Measurements from ENCODE around the gene MLLT10. TPM values are rescaled to one million over a fixed set of nuclear protein-coding genes. Genes with fewer than 3 reads are reported as not detected.
"Not testable (repeated sequence)": the region's sequence is repeated elsewhere in the genome, so short reads cannot be mapped to it uniquely, and the experiment has no call there.

MLLT10 gene
- total RNA-seq, 1 donor from 2014 or later = 42.7 TPM

DNA sequence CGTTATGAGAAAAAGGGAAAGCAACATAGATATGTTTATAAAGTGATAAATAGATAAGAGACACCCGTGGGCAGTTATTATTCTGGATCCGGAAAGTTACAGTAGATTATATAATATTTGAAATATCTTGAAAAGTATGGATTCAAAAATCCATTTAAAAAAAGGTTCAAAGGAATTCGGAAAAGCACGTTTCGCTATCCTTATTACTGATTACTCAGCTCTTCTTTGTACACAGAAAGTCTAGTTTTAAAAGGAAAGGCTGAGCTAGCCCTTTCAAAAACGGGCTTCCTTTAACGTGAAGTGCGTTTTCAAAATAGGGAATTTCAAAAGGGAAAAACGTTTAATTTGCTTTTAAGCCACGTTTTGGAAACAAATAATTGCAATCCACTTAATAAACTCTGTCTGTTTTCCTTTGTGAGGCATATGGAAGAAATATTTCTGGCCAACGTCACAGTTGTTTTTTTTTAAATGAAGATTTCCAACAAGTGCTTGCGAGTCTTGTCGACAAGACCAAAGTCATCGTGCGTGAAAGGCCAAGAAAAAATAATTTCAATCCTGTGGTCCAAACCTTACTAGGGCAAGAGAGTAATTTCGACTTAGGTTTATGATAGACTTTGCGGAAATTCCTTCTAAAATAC lies 6.3 kb upstream of the MLLT10 start:
- peak; percentile 46 for DNase-seq (ENCODE audit: low read depth)

DNA sequence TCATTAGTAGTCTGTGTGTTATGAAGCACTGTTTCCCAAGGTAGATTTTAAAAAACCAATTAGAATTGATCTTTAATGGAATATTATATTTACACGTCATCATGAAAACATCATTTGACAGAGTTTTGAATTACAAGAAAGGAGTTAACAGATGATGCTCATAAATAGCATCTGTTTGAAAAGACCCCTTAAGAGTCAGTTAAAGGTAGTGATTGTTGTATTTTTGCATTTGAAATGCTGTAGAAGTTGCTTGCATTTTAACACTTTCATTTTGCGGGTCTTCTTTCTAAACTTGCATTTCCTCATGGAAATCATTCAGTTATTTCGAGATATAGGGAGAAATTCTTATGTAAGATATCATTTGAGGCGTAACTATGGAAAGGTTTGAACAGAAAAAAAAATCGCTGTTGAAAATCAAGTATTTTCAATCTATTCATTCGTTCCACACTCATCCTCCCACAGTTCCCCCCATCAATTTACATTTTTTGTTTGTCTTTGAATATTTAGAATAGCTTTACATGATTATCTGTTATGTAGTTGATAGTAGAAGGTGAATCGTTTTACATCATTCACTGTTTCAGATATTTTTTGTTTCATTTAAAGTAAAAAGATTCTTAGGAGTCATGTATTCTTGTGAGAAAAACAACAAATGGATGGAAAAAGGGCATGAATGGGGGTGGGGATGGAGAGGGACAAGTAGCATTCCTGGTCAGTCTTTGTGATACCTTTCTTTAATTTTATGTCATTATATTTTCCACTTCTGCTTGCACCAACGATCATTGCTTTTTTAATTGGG lies 5.6 kb upstream of the MLLT10 start:
- DNase-seq (ENCODE audit: low read depth) = no peak

DNA sequence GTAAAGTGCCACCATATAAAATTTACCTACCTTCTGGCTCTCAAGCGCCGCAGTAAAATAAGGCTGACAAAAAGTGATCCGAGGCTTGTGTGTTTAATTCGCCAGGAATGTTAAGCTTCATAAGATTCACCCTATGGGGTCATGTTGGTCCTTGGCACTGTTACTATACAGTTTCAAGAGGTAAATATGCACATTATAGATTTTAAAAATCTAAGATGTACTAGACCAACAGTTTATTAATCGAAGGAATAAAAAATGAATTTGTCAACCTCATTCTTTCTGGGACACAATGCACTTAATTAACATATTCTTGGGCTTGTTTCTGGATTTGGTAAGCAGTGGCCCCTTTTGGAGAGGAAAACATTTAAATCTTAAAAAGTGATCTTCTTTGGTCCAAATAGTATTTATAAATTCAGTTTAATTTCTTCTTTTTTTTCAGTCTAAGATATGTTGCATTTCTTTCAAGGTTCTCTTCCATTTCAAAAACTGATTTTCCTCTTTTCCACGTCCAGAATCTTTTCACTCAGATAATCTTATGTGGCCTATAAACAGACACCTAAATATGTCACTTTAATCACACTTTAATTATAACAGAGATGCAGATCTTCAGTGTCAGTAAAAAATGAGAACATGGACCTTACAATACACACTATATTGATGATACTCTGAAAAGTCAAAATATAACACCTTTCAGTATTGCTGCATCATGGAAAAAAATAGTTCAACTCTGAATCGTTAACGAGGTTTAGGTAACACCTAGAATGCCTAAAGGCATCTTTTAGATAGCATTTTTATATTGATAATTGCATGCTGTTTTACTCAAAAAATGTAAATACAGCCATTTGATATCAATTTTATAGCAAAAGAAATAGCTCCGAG lies 4.8 kb upstream of the MLLT10 start:
- DNase-seq (ENCODE audit: low read depth) = no peak

DNA sequence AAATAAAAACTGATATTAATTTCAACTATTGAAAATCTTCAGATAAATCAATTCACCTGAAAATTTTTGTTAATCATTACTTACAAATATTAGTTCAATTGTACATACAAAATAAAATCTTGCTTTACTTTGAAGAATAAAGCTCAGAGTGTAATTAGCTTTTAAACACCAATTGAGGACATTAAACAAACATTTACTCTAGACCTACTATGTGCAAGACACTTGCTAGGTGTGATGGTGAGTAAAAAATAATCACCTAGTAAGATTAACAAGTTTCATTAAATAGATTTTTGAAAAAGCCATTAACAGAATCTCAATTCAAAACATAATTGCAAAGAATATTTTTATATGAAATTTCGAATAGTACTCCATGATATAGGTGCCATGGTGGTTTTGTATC lies 3.9 kb upstream of the MLLT10 start:
- no peak for DNase-seq (ENCODE audit: low read depth)

DNA sequence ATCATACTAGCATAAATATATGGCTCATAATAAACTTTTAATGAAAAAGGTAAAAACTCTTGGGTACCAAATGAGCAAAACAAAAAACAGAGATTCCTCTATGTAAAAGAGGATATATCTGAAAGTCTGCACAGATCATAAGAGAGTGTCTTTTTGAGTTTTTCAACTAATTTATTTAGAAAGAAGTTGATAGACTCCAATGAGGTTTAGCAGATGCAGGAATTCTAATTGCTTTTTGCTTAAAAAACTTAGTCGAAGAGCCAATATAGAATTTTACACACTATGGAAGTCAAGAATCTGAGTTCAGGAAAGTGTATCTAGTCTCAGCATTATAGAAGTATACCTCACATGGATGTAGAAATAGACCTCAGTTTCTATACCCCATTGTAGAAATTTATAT lies 3.4 kb upstream of the MLLT10 start:
- no peak for DNase-seq (ENCODE audit: low read depth)

DNA sequence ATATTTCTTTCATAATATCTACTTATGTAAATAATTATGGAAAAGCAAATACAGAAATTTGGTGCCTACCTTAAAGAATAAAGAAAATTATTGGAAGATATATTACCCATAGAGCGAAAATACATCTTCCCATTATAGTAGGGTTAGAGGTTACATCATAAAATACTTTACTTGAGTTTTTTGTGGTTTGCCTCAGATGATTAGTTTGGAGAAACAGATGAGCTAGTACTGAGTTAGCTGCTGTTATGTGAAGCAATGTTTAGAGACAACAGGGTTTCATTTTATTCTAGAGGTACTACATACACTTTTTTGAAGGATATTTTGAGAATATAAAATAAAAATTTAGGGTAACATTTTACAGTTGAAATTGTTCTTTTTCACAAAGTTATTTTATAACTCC lies 2.9 kb upstream of the MLLT10 start:
- no peak for DNase-seq (ENCODE audit: low read depth)

DNA sequence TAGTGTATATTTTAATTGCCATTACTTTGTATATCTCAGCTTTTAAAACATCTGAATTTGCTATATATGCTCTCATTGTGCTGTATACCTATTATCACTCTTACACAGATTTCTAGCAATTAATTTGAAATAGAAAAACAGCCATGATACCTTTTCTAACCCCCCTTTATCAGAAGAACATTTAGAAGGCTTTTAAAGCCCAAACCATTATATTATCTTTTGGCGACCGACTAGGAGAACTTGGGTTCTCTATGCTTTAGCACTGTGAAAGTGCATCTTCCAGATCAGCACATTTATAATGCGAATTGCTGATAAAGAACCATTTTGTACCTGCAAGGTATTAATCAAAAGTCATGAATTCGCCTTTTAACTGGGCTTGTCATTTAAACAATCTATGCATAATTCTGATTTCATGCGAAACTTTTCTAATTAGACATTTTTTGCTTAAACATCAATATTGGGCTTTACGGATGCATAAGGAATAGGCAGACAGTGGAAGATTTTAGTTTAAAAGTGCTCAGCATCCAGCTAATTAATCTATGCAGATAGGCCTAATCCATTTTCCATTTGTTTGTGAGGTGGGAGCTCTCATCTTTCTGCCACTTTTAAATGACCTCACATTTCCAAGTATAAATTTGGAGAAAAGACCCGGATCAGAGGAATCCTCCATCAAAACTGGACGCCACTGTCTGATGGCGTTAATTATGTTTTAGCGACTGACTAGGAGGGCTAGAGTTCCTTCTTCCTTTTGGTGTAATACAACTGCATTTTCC lies 1.2 kb upstream of the MLLT10 start:
- DNase-seq (ENCODE audit: low read depth) = no peak

DNA sequence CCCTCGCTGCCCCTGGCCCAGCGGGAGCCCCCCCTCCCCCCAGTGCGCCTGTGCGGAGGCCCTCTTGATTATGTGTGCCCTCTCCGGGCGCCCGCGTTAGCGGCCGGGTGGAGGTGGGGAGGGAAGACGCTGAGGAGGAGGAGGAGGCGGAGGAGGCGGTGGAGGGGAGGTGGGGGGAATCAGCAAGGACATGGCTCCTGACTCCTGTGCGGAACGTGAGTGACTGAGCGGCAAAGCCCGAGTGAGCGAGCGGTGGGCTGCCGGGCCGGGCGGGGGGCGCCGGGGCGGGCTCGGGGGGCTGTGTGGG lies 201 bp downstream of the MLLT10 start:
- no peak for DNase-seq (ENCODE audit: low read depth)

DNA sequence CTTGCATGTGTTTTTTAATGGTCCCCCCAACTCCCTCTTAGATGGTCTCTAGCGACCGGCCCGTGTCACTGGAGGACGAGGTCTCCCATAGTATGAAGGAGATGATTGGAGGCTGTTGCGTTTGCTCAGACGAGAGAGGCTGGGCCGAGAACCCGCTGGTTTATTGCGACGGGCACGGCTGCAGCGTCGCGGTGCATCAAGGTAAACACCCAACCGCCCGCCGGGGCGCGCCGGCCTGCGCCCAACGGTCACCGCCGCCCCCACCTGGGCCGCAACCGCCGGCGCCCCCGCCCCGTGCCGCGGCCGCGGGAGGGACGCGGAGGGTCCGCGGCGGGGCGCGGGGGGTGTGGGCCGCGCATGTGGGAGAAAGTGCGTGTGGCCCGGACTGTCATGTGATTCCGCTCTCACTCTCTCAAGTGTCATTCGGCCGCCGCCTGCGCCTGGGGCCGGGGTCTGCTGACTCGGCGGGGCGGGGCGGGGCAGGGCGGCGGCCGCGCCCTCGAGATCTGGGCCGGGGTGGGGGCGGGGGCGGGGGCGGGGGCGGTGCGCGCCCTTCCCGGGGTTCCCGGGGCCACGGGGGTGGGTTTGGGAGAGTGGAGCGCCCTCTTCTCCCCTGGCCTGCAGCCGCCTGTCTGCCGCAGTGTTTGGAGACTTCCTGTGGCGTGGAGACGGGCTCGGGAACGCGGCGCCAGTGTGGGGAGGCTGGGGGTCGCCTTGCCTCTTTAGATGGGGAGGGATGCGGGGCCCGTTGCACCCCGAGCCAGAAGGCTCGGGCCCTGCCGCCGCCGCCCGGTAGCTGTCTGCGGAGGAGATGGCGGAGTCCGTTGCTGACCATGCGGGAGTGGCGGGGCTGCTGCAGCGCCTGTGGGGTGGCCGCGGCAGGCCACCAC lies 817 bp downstream of the MLLT10 start:
- no peak for DNase-seq (ENCODE audit: low read depth)

DNA sequence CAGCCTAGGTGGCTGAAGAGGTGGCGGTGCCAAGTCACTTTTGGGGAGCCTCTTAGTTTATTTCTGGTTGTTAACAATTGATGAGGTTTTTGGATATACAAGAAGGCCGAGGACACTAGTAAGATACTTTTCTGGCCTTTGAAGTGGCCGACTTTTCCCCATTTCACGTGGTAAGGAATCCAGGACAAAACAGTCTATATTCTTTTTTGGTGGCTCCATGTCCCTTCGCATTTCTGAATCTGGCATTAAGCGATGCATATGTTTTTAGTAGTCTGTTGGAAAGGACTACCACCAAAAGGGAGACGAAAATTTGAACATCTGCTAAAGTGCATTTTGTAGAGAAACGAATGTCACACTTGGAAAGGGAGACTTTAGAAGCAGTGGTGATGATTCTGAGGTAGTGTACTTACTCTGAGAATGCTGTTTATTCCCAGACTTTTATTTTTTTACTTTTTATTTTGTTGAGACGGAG lies 1.5 kb downstream of the MLLT10 start:
- no peak for DNase-seq (ENCODE audit: low read depth)

DNA sequence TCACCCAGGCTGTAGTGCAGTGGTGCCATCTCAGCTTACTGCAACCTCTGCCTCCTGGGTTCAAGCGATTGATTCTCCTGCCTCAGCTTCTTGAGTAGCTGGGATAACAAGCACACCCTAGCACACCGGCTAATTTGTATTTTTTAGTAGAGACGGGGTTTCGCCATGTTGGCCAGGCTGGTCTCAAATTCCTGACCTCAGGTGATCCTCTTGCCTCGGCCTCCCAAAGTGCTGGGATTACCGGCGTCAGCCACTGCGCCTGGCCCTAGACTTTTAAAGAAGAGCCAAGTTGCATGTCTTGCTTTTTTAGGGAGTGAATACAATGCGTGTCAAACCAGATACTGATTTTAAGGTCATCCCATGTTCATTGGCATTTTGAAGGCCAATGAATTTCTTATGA lies 1.9 kb downstream of the MLLT10 start:
- DNase-seq (ENCODE audit: low read depth) = not testable (repeated sequence)

DNA sequence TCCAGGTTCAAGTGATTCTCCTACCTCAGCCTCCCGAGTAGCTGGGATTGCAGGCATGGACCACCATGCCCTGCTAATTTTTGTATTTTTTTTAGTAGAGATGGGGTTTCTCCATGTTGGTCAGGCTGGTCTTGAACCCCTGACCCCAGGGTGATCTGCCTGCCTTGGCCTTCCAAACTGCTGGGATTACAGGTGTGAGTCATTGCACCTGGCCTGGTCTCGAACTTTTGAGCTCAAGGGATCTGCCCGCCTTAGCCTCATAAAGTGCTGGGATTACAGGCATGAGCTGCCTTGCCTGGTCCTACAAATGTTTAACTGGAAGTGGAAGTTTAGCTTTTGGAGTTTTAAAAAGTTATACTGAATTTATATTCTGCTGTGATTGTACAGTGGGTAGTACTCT lies 2.8 kb downstream of the MLLT10 start:
- DNase-seq (ENCODE audit: low read depth) = no peak

DNA sequence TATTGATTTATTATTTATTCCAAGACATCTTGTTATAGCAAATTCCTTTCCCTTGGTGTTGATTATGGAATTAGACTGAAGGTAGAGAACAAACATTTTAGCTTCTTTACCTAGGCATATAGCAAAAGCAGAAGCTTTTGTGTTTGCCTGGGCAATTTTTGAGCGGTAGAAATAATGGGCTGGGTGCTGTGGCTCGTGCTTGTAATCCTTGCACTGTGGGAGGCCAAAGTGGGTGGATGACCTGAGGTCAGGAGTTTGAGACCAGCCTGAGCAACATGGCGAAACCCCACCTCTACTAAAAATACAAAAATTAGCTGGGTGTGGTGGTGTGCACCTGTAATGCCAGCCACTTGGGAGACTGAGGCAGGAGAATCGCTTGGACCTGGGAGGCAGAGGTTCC lies 6.7 kb downstream of the MLLT10 start:
- DNase-seq (ENCODE audit: low read depth) = not testable (repeated sequence)

DNA sequence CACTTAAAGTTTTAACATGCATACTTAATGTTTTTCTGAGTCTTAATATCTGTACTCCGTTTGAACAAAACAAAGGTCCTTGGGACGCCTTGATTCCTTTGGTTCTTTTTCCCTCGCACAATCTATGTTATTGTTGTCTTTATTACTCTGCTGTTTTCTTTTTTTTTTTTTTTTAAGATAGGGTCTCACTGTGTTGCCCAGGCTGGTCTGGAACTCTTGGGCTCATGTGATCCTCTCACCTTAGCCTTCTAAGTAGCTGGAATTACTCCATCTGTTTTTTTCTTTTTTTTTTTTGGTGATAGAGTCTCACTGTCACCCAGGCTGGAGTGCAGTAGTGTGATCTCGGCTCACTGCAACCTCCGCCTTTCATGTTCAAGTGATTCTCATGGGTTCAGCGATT lies 13.2 kb downstream of the MLLT10 start:
- DNase-seq (ENCODE audit: low read depth) = no peak

DNA sequence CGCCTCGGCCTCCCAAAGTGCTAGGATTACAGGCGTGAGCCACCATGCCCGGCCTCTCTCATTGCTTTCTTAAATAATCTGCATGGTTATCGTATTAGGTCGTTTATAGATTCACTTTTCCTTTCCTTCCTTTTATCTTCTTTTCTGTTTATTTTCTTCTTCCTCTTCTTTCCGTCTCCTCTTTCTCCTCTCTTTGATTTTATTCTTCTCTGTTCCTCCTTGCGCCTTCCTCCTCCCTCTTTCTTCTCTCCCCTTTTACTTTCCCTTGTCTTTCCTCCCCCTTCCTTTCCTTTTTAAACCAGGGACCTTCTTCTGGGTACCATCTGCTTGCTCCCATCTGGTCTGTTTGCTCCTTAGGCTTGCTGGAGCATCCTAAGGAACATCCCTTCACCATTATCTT lies 18.6 kb downstream of the MLLT10 start:
- DNase-seq (ENCODE audit: low read depth) = no peak

DNA sequence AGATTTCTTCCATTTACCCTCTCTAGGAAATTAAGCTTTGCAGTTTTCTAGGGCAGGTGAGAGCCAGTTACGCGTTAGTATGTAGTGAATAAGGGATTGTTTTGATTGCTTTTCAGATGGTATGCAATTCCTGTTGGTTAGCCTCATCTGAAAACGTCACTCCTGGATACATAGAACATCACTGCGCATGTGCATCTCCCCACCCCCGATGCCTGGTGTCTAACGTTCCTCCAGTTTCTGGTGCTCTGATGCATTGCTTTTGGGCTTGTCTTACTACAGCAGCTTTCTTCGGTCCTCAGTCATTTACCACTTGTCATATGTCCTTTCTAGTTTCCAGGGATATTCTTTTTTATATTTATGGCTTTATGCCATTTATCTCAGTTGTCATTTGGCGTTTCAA lies 22.5 kb downstream of the MLLT10 start:
- no peak for DNase-seq (ENCODE audit: low read depth)

DNA sequence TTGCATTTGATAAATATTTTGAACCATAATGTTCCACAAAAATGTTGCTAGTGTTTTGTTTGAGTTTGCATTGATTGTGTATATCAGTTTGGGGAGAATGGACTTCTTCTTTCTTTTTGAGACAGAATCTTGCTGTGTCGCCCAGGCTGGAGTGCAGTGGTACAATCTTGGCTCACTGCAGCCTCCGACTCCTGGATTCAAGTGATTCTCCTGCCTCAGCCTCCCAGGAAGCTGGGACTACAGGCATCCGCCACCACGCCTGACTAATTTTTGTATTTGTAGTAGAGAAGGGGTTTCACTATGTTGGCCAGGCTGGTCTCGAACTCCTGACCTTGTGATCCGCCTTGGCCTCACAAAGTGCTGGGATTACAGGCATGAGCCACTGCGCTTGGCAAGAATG lies 25.0 kb downstream of the MLLT10 start:
- not testable (repeated sequence) for DNase-seq (ENCODE audit: low read depth)

DNA sequence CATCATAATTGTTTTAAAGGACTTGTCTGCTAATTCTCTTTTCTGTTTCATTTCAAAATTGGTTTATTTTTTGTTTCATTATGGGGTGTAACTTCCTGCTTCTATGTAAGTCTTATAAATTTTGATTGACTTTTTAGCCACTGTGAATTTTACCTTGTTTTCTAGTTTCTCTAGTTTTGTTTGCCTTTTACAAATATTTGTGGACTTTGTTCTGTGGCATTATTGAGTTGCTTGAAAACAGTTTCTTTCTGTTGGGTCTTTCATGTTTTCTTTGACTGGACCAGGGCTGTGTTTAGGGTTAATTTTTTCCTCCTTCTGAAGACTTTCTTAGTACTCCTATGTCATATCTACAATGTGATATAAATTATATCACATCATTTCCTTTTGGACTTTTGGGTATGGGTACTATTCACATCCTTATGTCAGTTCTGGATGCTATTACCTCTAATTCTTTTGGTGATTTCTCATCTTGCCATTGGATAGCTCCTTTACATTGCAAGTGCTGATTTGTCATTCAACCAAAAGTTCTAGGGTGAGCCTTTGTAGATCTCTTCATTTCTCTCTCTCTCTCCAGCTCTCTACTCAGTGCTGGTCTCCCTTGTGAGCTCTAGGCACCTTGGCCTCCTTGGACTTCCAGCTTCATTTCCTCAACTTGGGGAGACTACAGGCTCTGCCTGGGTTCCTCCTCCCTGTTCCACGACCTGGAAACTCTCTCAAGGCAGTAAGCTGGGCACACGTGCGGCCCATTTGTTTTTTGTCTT lies 36.9 kb downstream of the MLLT10 start:
- no peak for DNase-seq (ENCODE audit: low read depth)

DNA sequence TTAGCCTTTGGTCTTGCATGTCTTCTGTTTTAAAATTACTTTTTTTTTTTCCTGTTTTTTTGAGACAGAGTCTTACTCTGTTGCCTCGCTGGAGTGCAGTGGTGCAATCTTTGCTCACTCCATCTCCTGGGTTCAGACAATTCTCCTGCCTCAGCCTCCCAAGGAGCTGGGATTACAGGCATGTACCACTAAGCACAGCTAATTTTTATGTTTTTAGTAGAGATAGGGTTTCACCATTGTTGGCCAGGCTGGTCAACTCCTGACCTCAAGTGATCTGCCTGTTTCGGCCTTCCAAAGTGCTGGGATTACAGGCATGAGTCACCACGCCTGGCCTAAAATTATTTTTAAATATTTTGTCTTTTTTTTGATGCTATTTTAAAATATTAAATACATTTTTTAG lies 38.5 kb downstream of the MLLT10 start:
- no peak for DNase-seq (ENCODE audit: low read depth)

DNA sequence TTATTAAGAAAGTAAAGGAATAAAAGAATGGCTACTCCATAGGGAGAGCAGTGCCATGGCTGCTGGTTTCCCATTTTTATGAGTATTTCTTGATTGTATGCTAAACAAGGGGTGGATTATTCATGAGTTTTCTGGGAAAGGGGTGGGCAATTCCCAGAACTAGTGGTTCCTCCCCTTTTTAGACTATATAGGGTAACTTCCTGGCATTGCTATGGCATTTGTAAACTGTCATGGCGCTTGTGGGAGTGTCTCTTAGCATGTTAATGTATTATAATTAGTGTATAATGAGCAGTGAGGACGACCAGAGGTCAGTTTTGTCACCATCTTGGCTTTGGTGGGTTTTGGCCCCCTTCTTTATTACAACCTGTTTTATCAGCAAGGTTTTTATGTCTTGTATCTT lies 40.5 kb downstream of the MLLT10 start:
- not testable (repeated sequence) for DNase-seq (ENCODE audit: low read depth)
